ENCODE results near the gene MSN. TPM values are rescaled to one million over a fixed set of nuclear protein-coding genes. Genes with fewer than 3 reads are reported as not detected.
"Not testable (repeated sequence)": the region's sequence is repeated elsewhere in the genome, so short reads cannot be mapped to it uniquely, and the experiment has no call there.

MSN gene
- total RNA-seq, 1 donor from 2014 or later: 384 TPM

DNA sequence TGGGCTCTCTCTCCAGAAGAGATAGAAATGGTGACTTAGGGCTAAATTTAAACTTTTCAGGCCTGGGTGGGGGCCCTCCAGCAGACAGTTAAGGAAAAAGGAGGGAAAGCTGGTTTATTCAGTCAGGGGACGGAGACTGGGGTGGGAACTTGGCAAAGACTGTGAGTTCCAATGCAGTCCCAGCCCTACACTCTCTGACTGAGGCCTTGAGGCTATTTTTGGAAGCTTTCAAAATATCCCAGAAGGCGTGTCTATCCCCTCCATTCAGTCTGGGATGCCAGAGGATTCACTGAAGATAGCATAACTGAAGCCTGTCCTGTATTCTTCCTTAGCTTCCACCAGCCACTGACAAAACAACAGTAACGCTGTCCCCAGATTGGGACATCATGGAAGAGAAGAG lies 32.1 kb upstream of the MSN start:
- peak overlapping the region; percentile 11 for H3K4me3 Mint-ChIP-seq (ENCODE audit: unreplicated experiment)
- no peaks in the 10 kb centered on the region for H3K27me3 Mint-ChIP-seq (ENCODE audit: low read depth)
- TF ChIP-seq CTCF (IDR thresholded peaks at IDR 0.05): no peak
- no peaks in the 10 kb centered on the region for H3K36me3 Mint-ChIP-seq (ENCODE audit: low read depth)
- H3K9me3 Mint-ChIP-seq (ENCODE audit: low read depth): peaks cover 19% of the 10 kb centered on the region
- H3K4me1 Mint-ChIP-seq (ENCODE audit: low read depth): peaks cover 20% of the 10 kb centered on the region
- peak overlapping the region; percentile 95 for H3K27ac Mint-ChIP-seq (ENCODE audit: unreplicated experiment)
- DNase-seq (ENCODE audit: low spot score): no peak

DNA sequence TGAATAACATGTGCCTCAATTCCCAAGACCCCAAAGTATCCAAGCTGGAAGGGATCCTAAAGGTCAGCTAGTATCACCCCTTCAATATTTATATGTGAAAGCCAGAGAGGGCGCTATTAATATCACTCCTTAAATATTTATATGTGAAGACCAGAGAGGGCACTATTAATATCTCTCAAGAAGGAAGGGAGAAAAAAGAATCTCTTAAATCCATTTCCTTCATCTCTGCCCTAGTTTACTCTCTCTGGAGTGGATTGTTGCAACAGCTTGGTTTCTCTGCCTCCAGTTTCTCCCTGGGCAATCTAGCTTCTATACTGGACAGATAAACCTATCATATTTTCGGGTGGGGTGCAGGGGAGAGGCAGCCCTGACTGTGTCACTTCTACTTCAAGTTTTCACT lies 31.6 kb upstream of the MSN start:
- TF ChIP-seq CTCF (IDR thresholded peaks at IDR 0.05): peak; percentile 43
- no peak for DNase-seq (ENCODE audit: low spot score)
- Mint-ChIP-seq H3K9me3 (ENCODE audit: low read depth) (peaks cover 19% of the 10 kb centered on the region), H3K4me3 (ENCODE audit: unreplicated experiment) (no peak overlapping the region), H3K27me3 (ENCODE audit: low read depth) (no peaks in the 10 kb centered on the region), H3K4me1 (ENCODE audit: low read depth) (peaks cover 20% of the 10 kb centered on the region), H3K27ac (ENCODE audit: unreplicated experiment) (peak overlapping the region; percentile 95), H3K36me3 (ENCODE audit: low read depth) (no peaks in the 10 kb centered on the region)

DNA sequence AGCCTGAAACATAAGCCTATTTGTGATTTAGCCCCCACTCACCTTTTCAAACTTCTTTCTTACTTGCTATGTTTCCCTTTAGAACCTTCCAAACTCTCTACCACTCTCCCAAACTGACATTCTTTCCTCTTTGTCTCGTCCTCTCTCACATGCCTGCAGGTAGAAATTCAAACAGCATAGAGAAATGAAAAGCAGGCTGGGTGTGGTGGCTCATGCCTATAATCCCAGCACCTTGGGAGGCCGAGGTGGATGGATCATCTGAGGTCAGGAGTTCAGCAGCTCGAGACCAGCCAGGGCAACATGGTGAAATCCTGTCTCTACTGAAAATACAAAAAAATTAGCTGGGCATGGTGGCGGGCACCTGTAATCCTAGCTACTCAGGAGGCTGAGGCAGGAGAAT lies 31.2 kb upstream of the MSN start:
- H3K27ac Mint-ChIP-seq (ENCODE audit: unreplicated experiment): peak overlapping the region; percentile 95

DNA sequence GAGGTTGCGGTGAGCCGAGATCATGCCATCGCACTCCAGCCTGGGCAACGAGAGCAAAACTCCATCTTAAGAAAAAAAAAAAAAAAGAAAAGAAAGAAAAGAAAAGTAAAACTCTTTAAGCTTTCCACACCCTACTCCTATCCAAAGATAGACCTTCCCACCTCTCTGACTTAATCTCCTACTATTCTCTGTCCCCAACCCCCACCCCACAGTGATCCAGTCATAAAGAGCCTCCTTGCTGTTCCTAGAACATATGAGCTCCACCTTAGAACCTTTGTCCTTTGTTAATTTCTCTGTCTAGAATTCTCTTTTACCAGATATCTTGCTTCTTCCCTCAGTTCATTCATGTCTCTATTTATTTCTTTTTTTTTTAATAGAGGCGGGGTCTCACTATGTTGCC lies 30.1 kb upstream of the MSN start:
- DNase-seq (ENCODE audit: low spot score): no peak
- H3K4me3 Mint-ChIP-seq (ENCODE audit: unreplicated experiment): no peak overlapping the region
- peaks cover 13% of the 10 kb centered on the region for H3K9me3 Mint-ChIP-seq (ENCODE audit: low read depth)
- H3K4me1 Mint-ChIP-seq (ENCODE audit: low read depth): peaks cover 20% of the 10 kb centered on the region
- no peaks in the 10 kb centered on the region for H3K27me3 Mint-ChIP-seq (ENCODE audit: low read depth)
- H3K27ac Mint-ChIP-seq (ENCODE audit: unreplicated experiment): no peak overlapping the region
- TF ChIP-seq CTCF (IDR thresholded peaks at IDR 0.05): no peak
- H3K36me3 Mint-ChIP-seq (ENCODE audit: low read depth): no peaks in the 10 kb centered on the region

More for the DNA sequence above, 31.2 kb upstream of the MSN start:
- not testable (repeated sequence) for DNase-seq (ENCODE audit: low spot score); H3K36me3 Mint-ChIP-seq (ENCODE audit: low read depth); H3K27me3 Mint-ChIP-seq (ENCODE audit: low read depth); H3K4me3 Mint-ChIP-seq (ENCODE audit: unreplicated experiment)
- H3K9me3 Mint-ChIP-seq (ENCODE audit: low read depth): peaks cover 19% of the 10 kb centered on the region
- H3K4me1 Mint-ChIP-seq (ENCODE audit: low read depth): peaks cover 20% of the 10 kb centered on the region

- peaks cover 37% of the 10 kb centered on the region for H3K4me1 Mint-ChIP-seq (ENCODE audit: low read depth)
- H3K27me3 Mint-ChIP-seq (ENCODE audit: low read depth): no peaks in the 10 kb centered on the region
- DNase-seq (ENCODE audit: low spot score): no peak
- no peak overlapping the region for H3K4me3 Mint-ChIP-seq (ENCODE audit: unreplicated experiment)
- peaks cover 15% of the 10 kb centered on the region for H3K9me3 Mint-ChIP-seq (ENCODE audit: low read depth)
- TF ChIP-seq CTCF (IDR thresholded peaks at IDR 0.05): no peak
- H3K27ac Mint-ChIP-seq (ENCODE audit: unreplicated experiment): peak overlapping the region; percentile 69
- H3K36me3 Mint-ChIP-seq (ENCODE audit: low read depth): no peaks in the 10 kb centered on the region
These were observed 24.5 kb upstream of the MSN start for GRCh38 chrX:65642914-65643491.

- H3K4me3 Mint-ChIP-seq (ENCODE audit: unreplicated experiment): no peak overlapping the region
- H3K36me3 Mint-ChIP-seq (ENCODE audit: low read depth): no peaks in the 10 kb centered on the region
- no peak for DNase-seq (ENCODE audit: low spot score)
- H3K4me1 Mint-ChIP-seq (ENCODE audit: low read depth): peaks cover 38% of the 10 kb centered on the region
- peak overlapping the region; percentile 69 for H3K27ac Mint-ChIP-seq (ENCODE audit: unreplicated experiment)
- no peak for TF ChIP-seq CTCF (IDR thresholded peaks at IDR 0.05)
- peaks cover 15% of the 10 kb centered on the region for H3K9me3 Mint-ChIP-seq (ENCODE audit: low read depth)
- H3K27me3 Mint-ChIP-seq (ENCODE audit: low read depth): no peaks in the 10 kb centered on the region
These were observed 23.9 kb upstream of the MSN start for GRCh38 chrX:65643531-65644052.

All from chondrocyte (in vitro differentiated cells).